ENCODE results near the gene COL15A1. TPM values are rescaled to one million over a fixed set of nuclear protein-coding genes. Genes with fewer than 3 reads are reported as not detected.

COL15A1 gene
- total and polyA plus RNA-seq, 2 of the 8 experiments (the other 6 are each of a cell fraction or from before 2014, with no cell fraction given): 0.12 to 0.15 TPM

DNA sequence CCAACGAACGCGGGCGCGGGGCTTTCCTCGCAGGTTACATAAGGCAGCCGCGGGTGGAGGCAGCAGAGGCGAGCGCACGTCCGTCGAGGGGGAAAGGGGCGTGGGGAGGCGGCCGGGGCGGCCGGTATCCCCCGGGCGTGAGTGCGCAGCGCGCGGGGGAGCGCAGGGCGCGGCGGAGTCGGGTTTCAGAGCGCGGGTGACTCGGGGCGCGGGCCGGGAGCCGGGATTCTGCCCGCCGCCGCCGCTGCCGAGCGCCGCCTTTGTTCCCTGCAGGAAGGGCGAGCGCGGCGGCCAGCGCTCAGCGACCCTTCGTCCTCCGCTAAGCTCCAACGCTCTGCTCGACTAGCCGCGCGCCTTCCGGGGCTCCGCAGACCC, at the start of gene COL15A1 (continued):
- TF ChIP-seq, protein P1, sequence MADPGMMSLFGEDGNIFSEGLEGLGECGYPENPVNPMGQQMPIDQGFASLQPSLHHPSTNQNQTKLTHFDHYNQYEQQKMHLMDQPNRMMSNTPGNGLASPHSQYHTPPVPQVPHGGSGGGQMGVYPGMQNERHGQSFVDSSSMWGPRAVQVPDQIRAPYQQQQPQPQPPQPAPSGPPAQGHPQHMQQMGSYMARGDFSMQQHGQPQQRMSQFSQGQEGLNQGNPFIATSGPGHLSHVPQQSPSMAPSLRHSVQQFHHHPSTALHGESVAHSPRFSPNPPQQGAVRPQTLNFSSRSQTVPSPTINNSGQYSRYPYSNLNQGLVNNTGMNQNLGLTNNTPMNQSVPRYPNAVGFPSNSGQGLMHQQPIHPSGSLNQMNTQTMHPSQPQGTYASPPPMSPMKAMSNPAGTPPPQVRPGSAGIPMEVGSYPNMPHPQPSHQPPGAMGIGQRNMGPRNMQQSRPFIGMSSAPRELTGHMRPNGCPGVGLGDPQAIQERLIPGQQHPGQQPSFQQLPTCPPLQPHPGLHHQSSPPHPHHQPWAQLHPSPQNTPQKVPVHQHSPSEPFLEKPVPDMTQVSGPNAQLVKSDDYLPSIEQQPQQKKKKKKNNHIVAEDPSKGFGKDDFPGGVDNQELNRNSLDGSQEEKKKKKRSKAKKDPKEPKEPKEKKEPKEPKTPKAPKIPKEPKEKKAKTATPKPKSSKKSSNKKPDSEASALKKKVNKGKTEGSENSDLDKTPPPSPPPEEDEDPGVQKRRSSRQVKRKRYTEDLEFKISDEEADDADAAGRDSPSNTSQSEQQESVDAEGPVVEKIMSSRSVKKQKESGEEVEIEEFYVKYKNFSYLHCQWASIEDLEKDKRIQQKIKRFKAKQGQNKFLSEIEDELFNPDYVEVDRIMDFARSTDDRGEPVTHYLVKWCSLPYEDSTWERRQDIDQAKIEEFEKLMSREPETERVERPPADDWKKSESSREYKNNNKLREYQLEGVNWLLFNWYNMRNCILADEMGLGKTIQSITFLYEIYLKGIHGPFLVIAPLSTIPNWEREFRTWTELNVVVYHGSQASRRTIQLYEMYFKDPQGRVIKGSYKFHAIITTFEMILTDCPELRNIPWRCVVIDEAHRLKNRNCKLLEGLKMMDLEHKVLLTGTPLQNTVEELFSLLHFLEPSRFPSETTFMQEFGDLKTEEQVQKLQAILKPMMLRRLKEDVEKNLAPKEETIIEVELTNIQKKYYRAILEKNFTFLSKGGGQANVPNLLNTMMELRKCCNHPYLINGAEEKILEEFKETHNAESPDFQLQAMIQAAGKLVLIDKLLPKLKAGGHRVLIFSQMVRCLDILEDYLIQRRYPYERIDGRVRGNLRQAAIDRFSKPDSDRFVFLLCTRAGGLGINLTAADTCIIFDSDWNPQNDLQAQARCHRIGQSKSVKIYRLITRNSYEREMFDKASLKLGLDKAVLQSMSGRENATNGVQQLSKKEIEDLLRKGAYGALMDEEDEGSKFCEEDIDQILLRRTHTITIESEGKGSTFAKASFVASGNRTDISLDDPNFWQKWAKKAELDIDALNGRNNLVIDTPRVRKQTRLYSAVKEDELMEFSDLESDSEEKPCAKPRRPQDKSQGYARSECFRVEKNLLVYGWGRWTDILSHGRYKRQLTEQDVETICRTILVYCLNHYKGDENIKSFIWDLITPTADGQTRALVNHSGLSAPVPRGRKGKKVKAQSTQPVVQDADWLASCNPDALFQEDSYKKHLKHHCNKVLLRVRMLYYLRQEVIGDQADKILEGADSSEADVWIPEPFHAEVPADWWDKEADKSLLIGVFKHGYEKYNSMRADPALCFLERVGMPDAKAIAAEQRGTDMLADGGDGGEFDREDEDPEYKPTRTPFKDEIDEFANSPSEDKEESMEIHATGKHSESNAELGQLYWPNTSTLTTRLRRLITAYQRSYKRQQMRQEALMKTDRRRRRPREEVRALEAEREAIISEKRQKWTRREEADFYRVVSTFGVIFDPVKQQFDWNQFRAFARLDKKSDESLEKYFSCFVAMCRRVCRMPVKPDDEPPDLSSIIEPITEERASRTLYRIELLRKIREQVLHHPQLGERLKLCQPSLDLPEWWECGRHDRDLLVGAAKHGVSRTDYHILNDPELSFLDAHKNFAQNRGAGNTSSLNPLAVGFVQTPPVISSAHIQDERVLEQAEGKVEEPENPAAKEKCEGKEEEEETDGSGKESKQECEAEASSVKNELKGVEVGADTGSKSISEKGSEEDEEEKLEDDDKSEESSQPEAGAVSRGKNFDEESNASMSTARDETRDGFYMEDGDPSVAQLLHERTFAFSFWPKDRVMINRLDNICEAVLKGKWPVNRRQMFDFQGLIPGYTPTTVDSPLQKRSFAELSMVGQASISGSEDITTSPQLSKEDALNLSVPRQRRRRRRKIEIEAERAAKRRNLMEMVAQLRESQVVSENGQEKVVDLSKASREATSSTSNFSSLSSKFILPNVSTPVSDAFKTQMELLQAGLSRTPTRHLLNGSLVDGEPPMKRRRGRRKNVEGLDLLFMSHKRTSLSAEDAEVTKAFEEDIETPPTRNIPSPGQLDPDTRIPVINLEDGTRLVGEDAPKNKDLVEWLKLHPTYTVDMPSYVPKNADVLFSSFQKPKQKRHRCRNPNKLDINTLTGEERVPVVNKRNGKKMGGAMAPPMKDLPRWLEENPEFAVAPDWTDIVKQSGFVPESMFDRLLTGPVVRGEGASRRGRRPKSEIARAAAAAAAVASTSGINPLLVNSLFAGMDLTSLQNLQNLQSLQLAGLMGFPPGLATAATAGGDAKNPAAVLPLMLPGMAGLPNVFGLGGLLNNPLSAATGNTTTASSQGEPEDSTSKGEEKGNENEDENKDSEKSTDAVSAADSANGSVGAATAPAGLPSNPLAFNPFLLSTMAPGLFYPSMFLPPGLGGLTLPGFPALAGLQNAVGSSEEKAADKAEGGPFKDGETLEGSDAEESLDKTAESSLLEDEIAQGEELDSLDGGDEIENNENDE (IDR thresholded peaks at IDR 0.05; ENCODE audit: insufficient replicate concordance, low read length): no peak
- TF ChIP-seq TEAD4 (IDR thresholded peaks at IDR 0.05; ENCODE audit: low read depth, low read length) (no peak), KDM5A (IDR thresholded peaks at IDR 0.05; ENCODE audit: low read length) (no peak), EZH2 (IDR thresholded peaks at IDR 0.05; ENCODE audit: low read depth, low read length, severe bottlenecking) (peak; percentile 69), SP2 (IDR thresholded peaks at IDR 0.05; ENCODE audit: low read length) (no peak), SIN3A (conservative IDR thresholded peaks at IDR 0.05 in 1 of 2, IDR thresholded peaks at IDR 0.05 in 1 of 2; ENCODE audit: low read depth in 1 of 2, low read length in 2 of 2) (no peak)
- TF ChIP-seq, protein P2, sequence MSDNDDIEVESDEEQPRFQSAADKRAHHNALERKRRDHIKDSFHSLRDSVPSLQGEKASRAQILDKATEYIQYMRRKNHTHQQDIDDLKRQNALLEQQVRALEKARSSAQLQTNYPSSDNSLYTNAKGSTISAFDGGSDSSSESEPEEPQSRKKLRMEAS (IDR thresholded peaks at IDR 0.05): no peak

Measured in H1 (cell line).